Fibroblast of mammary gland (primary cell): ENCODE measurements around the gene LY6G6D.

Experiments
- DNase-seq: peaks from one replicate; pipeline ENCODE4 v3.0.0-alpha.2; 2010; ENCODE audit warnings: low read depth
- H3K4me3 ChIP-seq: 2 replicates; pipeline ENCODE4 v1.5.1; 2011; ENCODE audit warnings: low read depth, mild to moderate bottlenecking, low read length, moderate library complexity; ENCODE audit not compliant: control insufficient read depth
- TF ChIP-seq, protein P1 (sequence below): conservative IDR thresholded peaks from 2 replicates; pipeline ENCODE4 v1.5.1; 2011; ENCODE audit warnings: low read depth, low read length, inconsistent platforms; ENCODE audit not compliant: control insufficient read depth, insufficient read depth

Gene LY6G6D

DNA sequence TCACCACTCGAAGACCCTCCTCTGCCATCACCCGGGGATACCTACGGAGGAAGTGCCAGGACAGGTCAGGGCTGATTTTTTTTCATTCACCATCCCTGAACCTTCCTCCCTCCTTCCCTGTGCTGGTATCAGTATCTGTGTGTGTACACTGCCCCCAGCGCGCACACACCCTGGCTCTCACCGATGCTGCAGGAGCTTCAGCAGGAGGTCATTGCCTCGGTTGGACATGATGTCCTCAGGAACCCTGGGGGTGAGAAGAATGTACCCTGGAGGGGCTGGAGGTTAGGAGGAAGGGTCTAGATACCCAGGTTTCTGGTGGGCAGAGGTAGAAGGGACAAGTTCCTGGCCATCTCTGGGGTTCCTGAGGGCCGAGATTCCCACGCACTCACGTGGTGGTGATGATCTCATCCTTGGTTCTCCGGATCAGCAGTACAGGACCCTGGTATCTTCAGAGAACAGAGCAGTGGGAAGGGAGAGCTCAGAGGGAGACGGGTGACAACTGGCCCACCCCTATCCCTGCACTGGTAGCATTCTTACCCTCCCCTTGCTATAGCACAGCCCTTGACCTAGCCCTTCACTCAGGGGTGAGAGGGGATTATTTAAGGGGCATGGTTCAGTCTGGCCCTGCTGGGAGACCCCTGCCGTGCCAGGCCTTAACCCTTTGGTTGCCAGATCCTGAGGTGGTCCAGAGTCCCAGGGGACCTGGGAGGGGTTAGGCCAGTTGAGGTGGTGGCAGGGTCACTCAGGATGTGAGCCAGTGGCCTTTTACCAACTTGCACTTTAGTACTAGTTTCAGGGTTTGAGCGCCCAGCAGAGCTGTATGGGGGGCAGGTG lies 27.1 kb upstream of the LY6G6D start:
- no peak for DNase-seq
- TF ChIP-seq, protein P1, sequence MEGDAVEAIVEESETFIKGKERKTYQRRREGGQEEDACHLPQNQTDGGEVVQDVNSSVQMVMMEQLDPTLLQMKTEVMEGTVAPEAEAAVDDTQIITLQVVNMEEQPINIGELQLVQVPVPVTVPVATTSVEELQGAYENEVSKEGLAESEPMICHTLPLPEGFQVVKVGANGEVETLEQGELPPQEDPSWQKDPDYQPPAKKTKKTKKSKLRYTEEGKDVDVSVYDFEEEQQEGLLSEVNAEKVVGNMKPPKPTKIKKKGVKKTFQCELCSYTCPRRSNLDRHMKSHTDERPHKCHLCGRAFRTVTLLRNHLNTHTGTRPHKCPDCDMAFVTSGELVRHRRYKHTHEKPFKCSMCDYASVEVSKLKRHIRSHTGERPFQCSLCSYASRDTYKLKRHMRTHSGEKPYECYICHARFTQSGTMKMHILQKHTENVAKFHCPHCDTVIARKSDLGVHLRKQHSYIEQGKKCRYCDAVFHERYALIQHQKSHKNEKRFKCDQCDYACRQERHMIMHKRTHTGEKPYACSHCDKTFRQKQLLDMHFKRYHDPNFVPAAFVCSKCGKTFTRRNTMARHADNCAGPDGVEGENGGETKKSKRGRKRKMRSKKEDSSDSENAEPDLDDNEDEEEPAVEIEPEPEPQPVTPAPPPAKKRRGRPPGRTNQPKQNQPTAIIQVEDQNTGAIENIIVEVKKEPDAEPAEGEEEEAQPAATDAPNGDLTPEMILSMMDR, result no peak
- no peak overlapping the region for H3K4me3 ChIP-seq

DNA sequence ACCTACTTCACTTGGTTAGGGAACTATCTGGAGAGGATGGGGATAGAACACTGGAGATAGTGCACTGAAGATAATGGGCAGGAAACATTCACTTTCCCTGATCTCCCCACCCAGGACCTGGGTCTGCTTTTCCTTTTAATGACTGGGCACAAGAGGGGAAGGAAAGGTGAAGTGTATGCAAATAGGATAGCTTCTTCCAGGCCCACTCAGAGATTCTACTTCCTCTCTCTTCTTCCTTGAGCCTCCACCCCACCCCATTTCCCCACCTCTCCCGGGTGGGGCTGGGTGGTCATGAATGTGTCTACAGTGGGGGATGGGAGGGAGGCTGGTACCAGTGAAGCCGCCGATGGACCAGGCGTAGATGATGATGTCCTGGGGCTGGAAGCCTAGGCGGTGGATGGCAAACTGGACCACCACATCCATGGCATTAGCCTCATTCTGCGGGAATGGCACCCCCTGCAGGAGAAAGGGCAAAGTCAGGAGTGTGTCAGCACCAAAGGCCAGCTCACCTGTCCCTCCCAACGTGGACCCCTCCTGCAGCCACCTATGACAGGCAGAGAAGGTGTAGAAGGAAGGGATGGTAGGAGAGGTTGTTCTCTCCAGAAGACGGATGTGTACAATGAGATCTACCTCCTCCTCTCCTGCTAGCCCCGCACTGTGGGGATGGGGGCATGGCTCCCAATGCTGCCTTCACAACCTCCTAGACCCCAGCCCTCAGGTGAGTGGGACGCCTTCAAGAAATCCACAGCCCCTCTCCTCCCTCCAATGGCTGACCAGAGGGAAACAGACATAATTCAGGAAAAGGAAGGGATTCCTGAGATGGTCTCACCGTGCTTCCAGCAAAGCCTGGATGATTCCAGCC lies 25.7 kb upstream of the LY6G6D start:
- DNase-seq, result no peak
- TF ChIP-seq, protein P1, result peak; percentile 45
- H3K4me3 ChIP-seq, result no peak overlapping the region

DNA sequence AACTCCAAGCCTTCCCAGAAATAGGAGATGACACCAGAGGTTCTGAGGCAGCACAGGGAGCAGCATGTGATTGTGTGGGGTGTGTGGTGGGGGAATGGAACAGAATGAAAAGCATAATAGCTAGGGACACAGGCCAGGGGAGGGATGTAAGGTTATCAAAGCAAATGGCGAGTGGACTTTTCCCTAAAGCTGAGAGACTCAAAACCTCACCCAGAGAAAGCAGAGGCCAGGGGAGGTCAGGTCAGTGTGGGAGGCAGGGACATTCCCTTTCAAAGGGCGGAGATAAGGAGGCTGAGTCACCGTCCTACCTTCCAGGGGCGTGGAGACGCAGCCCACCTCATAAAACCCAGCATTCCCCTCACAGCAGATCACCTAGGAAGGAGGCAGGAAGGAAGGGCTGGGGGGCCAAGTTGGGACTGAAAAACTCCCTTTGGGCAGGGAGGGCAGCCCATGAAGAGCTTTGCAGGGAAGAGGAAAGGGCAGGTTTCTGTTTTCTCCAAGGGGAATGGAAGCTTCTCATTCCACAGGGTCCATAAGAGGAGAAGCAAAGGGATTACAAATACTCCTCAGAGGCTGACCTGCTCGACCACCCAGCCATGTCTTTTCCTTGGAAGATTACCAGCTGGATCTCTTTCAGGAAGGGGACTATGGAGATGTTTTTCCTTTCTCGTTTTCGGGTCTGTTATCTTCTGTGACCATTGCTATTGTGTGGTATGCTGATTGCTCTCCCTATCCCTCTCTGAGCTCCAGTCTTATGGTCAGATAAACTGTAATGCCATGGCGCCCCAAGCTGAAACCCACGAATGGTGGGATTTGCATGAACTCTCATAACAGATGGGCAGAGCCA lies 24.7 kb upstream of the LY6G6D start:
- no peak for DNase-seq
- TF ChIP-seq, protein P1, result no peak

DNA sequence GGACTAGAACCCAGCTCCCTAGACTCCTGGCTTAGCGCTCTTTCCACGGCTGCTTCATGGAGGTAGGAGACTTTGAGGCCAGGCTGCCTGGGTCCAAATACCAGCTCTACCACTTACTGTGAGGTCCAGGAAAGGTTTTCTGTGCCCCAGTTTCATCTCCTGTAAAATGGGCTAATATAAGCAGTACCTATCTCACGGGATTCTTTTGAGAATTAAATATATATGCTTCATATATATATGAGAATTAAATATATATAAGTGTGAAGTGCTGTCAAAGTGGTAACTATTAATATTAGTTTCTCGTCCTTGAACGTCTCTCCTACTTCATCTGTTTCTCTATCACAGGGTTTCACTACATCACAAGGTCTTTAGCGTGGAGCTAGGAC lies 24.1 kb upstream of the LY6G6D start:
- no peak for DNase-seq
- H3K4me3 ChIP-seq, result no peak overlapping the region
- TF ChIP-seq, protein P1, result no peak

More for the DNA sequence above, 24.7 kb upstream of the LY6G6D start:
- no peak overlapping the region for H3K4me3 ChIP-seq

DNA sequence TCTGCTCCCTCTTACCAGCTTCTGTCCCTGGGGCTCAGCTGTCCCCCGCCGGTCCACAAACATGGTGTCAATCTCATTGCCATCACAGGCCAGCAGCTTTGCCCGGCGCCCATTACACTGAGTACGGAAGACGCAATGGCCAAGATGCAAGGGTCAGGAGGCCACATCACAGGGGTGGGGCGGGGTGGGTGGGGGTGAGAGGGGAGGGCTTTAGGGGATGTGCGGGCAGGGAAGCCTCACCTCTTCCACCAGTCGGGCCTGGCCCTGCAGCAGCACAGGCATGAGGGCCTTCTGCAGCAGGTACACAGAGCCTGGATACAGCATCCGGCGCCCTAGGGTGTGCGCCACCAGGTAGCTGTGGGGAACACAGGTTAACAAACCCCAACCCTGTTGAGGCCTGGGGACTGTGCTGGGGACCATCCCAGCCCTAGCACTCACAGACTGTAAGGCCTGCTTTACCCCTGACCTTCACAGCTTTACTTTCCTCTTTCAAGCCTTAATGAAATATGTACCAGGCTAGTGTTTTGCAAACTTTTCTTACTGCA lies 23.5 kb upstream of the LY6G6D start:
- no peak overlapping the region for H3K4me3 ChIP-seq
- no peak for DNase-seq
- TF ChIP-seq, protein P1, result no peak

DNA sequence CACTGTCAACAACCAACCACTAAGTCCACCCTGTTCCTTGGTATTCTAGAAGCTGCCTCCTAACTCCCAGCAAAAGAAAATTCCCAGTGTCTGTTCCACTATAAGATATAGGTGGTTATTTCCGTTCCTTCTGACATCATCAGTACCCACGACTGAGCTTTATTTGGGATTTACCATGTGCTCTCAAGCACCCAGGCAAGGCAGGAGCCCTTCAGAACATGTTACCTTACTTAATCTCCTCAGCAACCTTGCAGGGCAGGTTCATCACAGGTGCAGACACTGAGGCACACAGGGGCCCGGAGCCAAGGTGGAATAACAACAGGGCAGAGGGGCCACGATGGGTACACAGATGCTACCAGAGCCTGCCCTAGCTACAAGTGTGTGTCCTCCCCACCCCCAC lies 22.8 kb upstream of the LY6G6D start:
- no peak overlapping the region for H3K4me3 ChIP-seq
- TF ChIP-seq, protein P1, result no peak
- DNase-seq, result no peak
